GM13977 (cell line): ENCODE results near the gene POGLUT3.

Experiments
- DNase-seq: peaks from one replicate; pipeline ENCODE4 v3.0.0; 2012; ENCODE audit warnings: low spot score
- in situ Hi-C: fragments of 300-500 bp; cut with MboI; formaldehyde crosslinking; loops from one replicate; pipeline ENCODE4 v1.12.0; 2022; ENCODE audit warnings: low sequenced_read_pairs, low pct_unique_long_range_greater_than_20kb, mixed read lengths, inconsistent platforms; ENCODE audit not compliant: unreplicated experiment
- TF ChIP-seq, protein P1 (sequence below): IDR thresholded peaks from 2 replicates; pipeline ENCODE4 v1.5.1; 2012; ENCODE audit warnings: mild to moderate bottlenecking, control low read depth; ENCODE audit not compliant: insufficient read depth; ENCODE audit errors: extremely low read depth, missing control alignments

POGLUT3 gene

DNA sequence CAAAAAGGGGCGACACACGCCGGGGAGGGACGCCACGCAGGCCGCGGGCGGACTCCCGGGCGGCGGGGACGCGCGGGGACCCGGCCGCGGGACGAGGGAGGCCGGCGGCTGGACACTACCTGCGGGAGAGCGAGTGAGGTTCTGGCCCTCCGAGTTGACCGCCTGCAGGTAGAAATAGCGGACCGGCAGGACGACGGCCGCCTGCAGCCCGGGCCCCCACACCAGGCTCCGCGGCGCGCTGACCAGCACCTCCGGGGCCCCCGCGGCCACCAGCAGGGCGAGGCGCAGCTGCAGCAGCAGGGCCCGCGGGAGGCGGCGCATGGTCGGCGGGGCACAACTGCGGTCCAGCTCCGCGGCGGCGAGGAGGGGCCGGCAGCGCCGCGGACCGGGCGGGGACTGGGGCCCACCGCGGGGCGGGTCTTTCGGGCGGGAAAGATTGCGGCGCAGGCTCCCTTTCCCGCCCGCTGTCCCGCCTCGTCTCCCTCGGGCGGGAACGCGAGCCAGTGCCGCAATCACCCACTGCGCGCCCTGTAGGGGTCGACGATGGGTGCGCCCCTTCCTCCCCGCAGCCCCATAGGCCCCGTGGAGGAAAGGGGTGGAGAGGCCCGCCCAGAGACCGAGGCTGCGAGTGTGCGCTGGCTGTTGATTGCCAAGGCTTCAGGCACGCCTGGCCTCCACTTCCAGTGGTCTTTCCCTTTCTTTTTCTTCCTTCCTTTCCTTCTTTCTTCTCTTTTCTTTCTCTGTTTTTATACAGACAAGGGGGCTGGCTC, at the start of gene POGLUT3:
POGLUT3 (minus strand) TSS at position 339 of the 770 bp plus-strand sequence; CDS start at position 321, 18 bp downstream.
- TF ChIP-seq, protein P1, sequence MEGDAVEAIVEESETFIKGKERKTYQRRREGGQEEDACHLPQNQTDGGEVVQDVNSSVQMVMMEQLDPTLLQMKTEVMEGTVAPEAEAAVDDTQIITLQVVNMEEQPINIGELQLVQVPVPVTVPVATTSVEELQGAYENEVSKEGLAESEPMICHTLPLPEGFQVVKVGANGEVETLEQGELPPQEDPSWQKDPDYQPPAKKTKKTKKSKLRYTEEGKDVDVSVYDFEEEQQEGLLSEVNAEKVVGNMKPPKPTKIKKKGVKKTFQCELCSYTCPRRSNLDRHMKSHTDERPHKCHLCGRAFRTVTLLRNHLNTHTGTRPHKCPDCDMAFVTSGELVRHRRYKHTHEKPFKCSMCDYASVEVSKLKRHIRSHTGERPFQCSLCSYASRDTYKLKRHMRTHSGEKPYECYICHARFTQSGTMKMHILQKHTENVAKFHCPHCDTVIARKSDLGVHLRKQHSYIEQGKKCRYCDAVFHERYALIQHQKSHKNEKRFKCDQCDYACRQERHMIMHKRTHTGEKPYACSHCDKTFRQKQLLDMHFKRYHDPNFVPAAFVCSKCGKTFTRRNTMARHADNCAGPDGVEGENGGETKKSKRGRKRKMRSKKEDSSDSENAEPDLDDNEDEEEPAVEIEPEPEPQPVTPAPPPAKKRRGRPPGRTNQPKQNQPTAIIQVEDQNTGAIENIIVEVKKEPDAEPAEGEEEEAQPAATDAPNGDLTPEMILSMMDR = no peak
- DNase-seq = peak; percentile 81
- in situ Hi-C loops = no loop called here

DNA sequence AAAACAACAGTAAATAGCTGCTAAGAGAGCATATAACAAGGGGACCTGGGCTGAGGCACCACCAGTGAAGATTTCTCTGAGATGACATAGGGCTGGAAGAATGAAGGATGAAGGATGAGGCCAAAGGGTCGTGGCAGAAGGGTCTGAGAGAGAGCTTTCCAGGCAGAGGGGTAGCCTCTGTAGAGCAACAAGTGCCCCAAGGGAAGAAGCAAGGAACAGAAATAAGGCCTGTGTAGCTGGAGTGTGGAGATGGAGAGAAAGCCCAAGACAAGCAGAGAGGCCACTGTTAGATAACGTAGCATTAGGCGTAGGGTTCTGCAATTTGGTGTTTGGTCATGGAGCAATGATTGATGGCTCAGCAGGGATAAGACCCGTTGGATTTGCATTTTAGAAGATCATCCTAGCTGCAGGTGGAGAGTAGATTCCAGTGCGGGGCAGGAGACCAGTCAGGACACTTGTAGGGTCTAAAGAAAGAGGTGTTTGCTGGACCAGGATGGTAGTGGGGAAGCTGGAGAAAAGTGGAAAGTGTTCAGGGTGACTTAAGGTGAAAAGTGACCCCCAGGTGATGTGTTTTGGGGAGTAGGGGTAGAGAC, 47.8 kb upstream of the POGLUT3 start:
- no peak for DNase-seq
- TF ChIP-seq, protein P1 = no peak
- in situ Hi-C loops = no loop called here

- DNase-seq = no peak
- TF ChIP-seq, protein P1 = no peak
- in situ Hi-C loops = no loop called here
These were observed 45.3 kb upstream of the POGLUT3 start for GRCh38 chr11:108543316-108543964.

GRCh38 chr11:108541531-108541930, 43.3 kb upstream of the POGLUT3 start:
- TF ChIP-seq, protein P1 = no peak
- no peak for DNase-seq
- in situ Hi-C loops = no loop called here

DNA sequence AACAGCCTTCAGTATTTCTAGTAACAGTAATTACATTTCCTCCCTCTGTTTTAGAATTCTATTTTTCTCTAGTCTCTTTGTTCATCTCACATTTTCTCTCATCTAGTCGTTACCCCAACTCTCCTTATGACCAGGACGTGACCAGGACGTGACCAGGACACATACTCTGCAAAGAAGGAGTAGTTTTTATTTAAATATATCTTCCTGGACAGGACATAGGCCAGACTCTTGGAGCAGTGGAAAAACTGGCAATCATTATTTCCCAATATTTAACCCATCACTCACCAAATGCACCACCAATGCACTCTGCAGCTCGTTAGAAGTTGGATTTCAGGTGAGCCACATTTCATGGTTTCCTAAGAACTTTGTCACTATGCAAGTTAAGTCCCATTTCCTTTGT, 40.3 kb upstream of the POGLUT3 start:
- DNase-seq = no peak
- in situ Hi-C loops = no loop called here
- TF ChIP-seq, protein P1 = no peak

DNA sequence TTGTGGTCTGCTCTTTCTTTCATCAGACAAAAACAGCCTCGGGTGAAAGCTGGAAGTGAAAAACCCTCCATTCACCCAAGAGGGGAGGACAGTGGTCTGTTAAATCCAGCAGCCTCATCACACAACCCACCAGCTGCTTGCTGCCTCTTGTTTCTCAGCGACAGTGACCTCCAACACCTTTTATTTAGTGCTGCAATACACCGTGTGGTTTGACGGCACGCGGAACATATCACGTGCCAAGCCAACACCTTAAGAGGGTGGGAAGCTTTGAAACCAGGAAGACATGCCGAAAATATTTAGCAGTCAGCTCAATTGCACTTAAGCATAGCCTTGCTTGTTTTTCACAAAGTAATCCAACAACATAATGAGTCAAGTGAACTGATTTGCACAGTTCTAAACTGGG, 39.8 kb upstream of the POGLUT3 start:
- no peak for DNase-seq
- in situ Hi-C loops = no loop called here
- TF ChIP-seq, protein P1 = no peak
